K562 treated with DMSO at 1 percent for 48 hours (cell line): ENCODE results near the gene POLD2. TPM values are rescaled to one million over a fixed set of nuclear protein-coding genes. Genes with fewer than 3 reads are reported as not detected.

Experiments
- total RNA-seq: library from RNA; unstranded; fragments of 300-600 nt; gene quantifications from 2 replicates; pipeline ENCODE4 v1.2.3, GENCODE V29; 2022; ENCODE audit warnings: low replicate concordance; ENCODE audit errors: extremely low read depth

POLD2 gene
- not detected in 2 replicates for total RNA-seq

GRCh38 chr7:44123190-44124003 lies at the start of gene POLD2:
TSS of gene POLD2 (minus strand) at chr7:44123548. CDS start at chr7:44122053, 1,495 bp downstream.

GRCh38 chr7:44141221-44141850 lies 18.0 kb upstream of the POLD2 start, which contains the start of gene MYL7:
TSS of gene MYL7 (minus strand) at chr7:44141332. CDS start at chr7:44141305, 27 bp downstream.

DNA sequence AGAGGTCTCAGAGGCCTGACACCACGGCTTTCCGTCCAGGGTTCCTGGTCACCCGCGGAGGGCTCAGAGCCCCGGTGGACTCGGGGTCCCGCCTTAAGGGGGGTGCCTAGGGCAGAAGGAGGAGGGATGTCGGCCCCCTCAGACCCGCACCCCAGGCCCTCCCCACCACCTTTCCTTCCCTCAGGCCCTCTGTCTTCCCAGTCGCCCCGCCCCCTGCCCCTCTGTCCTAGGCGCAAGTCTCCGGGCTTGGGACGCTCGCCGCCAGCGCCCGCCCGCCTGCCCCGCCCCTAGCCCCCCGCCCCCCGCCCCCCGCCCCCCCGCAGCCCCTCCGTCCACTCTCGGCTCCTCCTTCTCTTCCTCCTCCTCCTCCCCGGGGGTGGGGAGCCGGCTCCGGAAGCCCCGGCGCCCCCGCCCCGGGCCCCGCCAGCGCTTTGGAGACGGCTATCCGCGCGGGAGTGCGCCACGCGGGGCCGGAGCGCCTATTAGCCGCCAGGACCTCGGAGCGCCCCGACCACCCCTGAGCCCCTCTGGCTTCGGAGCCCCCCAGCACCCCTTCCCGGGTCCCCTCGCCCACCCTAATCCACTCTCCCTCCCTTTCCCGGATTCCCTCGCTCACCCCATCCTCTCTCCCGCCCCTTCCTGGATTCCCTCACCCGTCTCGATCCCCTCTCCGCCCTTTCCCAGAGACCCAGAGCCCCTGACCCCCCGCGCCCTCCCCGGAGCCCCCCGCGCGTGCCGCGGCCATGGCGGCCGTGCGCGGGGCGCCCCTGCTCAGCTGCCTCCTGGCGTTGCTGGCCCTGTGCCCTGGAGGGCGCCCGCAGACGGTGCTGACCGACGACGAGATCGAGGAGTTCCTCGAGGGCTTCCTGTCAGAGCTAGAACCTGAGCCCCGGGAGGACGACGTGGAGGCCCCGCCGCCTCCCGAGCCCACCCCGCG lies 19.2 kb downstream of the POLD2 start, which contains the start of gene AEBP1:
TSS of gene AEBP1 (plus strand) at position 423 of the 937 bp plus-strand sequence. CDS start at position 744, 321 bp downstream.

DNA sequence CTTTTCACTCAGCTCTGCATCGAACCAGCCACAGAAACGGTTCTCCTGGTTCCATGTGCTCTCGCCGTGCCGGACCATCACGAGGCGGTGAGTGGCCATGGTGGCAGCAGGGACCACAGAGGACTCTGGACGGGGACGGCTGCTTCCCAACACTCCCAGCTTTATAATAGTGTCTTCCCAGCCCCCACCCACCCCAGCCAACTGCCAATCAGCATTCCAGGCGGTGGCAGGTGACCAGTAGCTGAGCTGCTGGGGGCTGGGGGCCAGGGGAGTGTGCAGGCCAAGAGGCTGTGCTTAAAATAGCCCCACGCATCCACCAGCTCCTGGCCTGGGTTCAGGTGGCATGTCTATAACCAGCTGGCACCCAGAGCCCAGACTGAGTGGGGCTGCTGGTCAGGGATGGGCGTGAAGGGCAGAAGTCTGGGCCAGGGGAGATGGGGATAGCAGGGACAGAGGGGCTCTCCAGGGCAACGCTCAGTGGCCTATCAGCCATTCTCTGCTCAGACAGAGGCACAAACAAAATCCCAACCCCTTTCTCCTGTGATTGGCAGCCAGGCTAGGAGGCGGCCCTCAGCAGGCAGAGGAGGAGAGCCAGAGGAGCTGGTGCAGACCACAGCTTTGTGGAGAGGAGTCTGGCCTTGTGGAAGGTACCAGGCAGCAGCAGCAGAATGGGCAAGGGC lies 57.8 kb downstream of the POLD2 start, which contains the start of gene PGAM2:
TSS of gene PGAM2 (minus strand) at position 137 of the 680 bp plus-strand sequence. CDS start at position 99, 38 bp downstream.

Other genes with a start within 250 kb of the POLD2 start
- gene URGCP, start 217.0 kb downstream of the POLD2 start, total RNA-seq = not detected in 2 replicates
- gene UBE2D4, start 197.1 kb downstream of the POLD2 start, total RNA-seq = not detected in 2 replicates
- not detected in 2 replicates for gene SPDYE1, start 125.7 kb downstream of the POLD2 start, total RNA-seq
- not detected in 2 replicates for gene DBNL, start 78.8 kb downstream of the POLD2 start, total RNA-seq
- gene PGAM2, start 58.0 kb downstream of the POLD2 start, total RNA-seq = not detected in 2 replicates
- gene POLM, start 41.0 kb downstream of the POLD2 start, total RNA-seq = not detected in 2 replicates
- not detected in 2 replicates for gene AEBP1, start 19.2 kb downstream of the POLD2 start, total RNA-seq
- gene MYL7, start 17.8 kb upstream of the POLD2 start, total RNA-seq = not detected in 2 replicates
- not detected in 2 replicates for gene GCK, start 65.9 kb upstream of the POLD2 start, total RNA-seq
- not detected in 2 replicates for gene YKT6, start 77.4 kb upstream of the POLD2 start, total RNA-seq
- gene CAMK2B, start 202.0 kb upstream of the POLD2 start, total RNA-seq = not detected in 2 replicates